Activated T-helper 1 cell treated with anti-CD3 and anti-CD28 coated beads, Interleukin-12 subunit alpha, Interleukin-12 subunit beta, Interleukin-2, Interleukin-4 antibody, amounts not matched to agents 30 ng/mL and 10 ng/mL and 1 ng/mL, durations not matched to agents 14 hours and 24 hours and 36 hours (primary cell): ENCODE results near the gene SIRPA. TPM values are rescaled to one million over a fixed set of nuclear protein-coding genes. Genes with fewer than 3 reads are reported as not detected.

ENCODE experiments used
- DNase-seq: peaks from one replicate; pipeline ENCODE4 v3.0.0; 2021; ENCODE audit warnings: low spot score
- H3K27ac Mint-ChIP-seq: one replicate; pipeline ENCODE4 v1.8.0; 2021; ENCODE audit warnings: mild to moderate bottlenecking, mixed read lengths
- H3K27me3 Mint-ChIP-seq: one replicate; pipeline ENCODE4 v1.8.0; 2022; ENCODE audit warnings: mild to moderate bottlenecking, moderate library complexity, mixed read lengths; ENCODE audit not compliant: insufficient read depth
- H3K36me3 Mint-ChIP-seq: one replicate; pipeline ENCODE4 v1.8.0; 2021; ENCODE audit warnings: low read depth, mixed read lengths
- H3K4me1 Mint-ChIP-seq: one replicate; pipeline ENCODE4 v1.8.0; 2021; ENCODE audit warnings: low read depth, mixed read lengths
- H3K4me3 Mint-ChIP-seq: one replicate; pipeline ENCODE4 v1.8.0; 2021; ENCODE audit warnings: mild to moderate bottlenecking, moderate library complexity, mixed read lengths
- H3K9me3 Mint-ChIP-seq: one replicate; pipeline ENCODE4 v1.8.0; 2021; ENCODE audit warnings: mixed read lengths
- intact Hi-C: fragments of 100-400 bp; cut with micrococcal nuclease; formaldehyde crosslinking; loops from one replicate; pipeline ENCODE4 v1.15.1; 2024
- total RNA-seq: library from RNA; stranded (reverse); gene quantifications from 2 replicates; pipeline ENCODE4 v1.2.3, GENCODE V29; 2022

The SIRPA gene
- total RNA-seq, 1 donor from 2014 or later, result not detected

GRCh38 chr20:1924910-1925861 is 30.0 kb downstream of the SIRPA start:
- Mint-ChIP-seq H3K27me3 (no peaks in the 10 kb centered on the region), H3K27ac (no peak overlapping the region), H3K9me3 (no peaks in the 10 kb centered on the region), H3K4me3 (no peak overlapping the region), H3K4me1 (no peaks in the 10 kb centered on the region), H3K36me3 (no peaks in the 10 kb centered on the region)
- DNase-seq, result no peak
- intact Hi-C loops, result no loop called here

- no peak overlapping the region for H3K27ac Mint-ChIP-seq
- intact Hi-C loops, result no loop called here
These were observed 31.0 kb downstream of the SIRPA start for GRCh38 chr20:1926237-1926636.

GRCh38 chr20:1927217-1927616 is 32.0 kb downstream of the SIRPA start:
- no peaks in the 10 kb centered on the region for H3K4me1 Mint-ChIP-seq
- intact Hi-C loops, result no loop called here
- no peak overlapping the region for H3K4me3 Mint-ChIP-seq
- no peaks in the 10 kb centered on the region for H3K36me3 Mint-ChIP-seq
- no peak overlapping the region for H3K27ac Mint-ChIP-seq
- no peak for DNase-seq
- no peaks in the 10 kb centered on the region for H3K9me3 Mint-ChIP-seq
- no peaks in the 10 kb centered on the region for H3K27me3 Mint-ChIP-seq

More at GRCh38 chr20:1926237-1926636, 31.0 kb downstream of the SIRPA start:
- no peaks in the 10 kb centered on the region for H3K27me3 Mint-ChIP-seq
- H3K4me1 Mint-ChIP-seq, result no peaks in the 10 kb centered on the region
- no peak overlapping the region for H3K4me3 Mint-ChIP-seq
- no peaks in the 10 kb centered on the region for H3K9me3 Mint-ChIP-seq
- no peak for DNase-seq
- no peaks in the 10 kb centered on the region for H3K36me3 Mint-ChIP-seq

GRCh38 chr20:1928154-1928553 is 32.9 kb downstream of the SIRPA start:
- Mint-ChIP-seq H3K27ac (no peak overlapping the region), H3K4me1 (no peaks in the 10 kb centered on the region), H3K27me3 (peaks cover 3% of the 10 kb centered on the region), H3K4me3 (no peak overlapping the region), H3K36me3 (no peaks in the 10 kb centered on the region), H3K9me3 (no peaks in the 10 kb centered on the region)
- intact Hi-C loops, result no loop called here
- DNase-seq, result no peak

GRCh38 chr20:1928782-1929181 is 33.6 kb downstream of the SIRPA start:
- intact Hi-C loops, result no loop called here
- peaks cover 3% of the 10 kb centered on the region for H3K27me3 Mint-ChIP-seq
- H3K4me1 Mint-ChIP-seq, result no peaks in the 10 kb centered on the region
- H3K9me3 Mint-ChIP-seq, result no peaks in the 10 kb centered on the region
- no peak overlapping the region for H3K4me3 Mint-ChIP-seq
- no peaks in the 10 kb centered on the region for H3K36me3 Mint-ChIP-seq
- DNase-seq, result no peak
- no peak overlapping the region for H3K27ac Mint-ChIP-seq

GRCh38 chr20:1929460-1929859 is 34.3 kb downstream of the SIRPA start:
- intact Hi-C loops, result no loop called here
- no peaks in the 10 kb centered on the region for H3K36me3 Mint-ChIP-seq
- H3K9me3 Mint-ChIP-seq, result no peaks in the 10 kb centered on the region
- peaks cover 3% of the 10 kb centered on the region for H3K27me3 Mint-ChIP-seq
- H3K27ac Mint-ChIP-seq, result no peak overlapping the region
- no peaks in the 10 kb centered on the region for H3K4me1 Mint-ChIP-seq
- no peak for DNase-seq
- H3K4me3 Mint-ChIP-seq, result no peak overlapping the region

GRCh38 chr20:1930165-1930564 is 35.0 kb downstream of the SIRPA start:
- Mint-ChIP-seq H3K4me3 (no peak overlapping the region), H3K4me1 (no peaks in the 10 kb centered on the region), H3K36me3 (no peaks in the 10 kb centered on the region), H3K27me3 (peaks cover 3% of the 10 kb centered on the region), H3K9me3 (no peaks in the 10 kb centered on the region), H3K27ac (no peak overlapping the region)
- intact Hi-C loops, result no loop called here
- DNase-seq, result no peak

- no peaks in the 10 kb centered on the region for H3K4me1 Mint-ChIP-seq
- H3K27ac Mint-ChIP-seq, result no peak overlapping the region
- H3K36me3 Mint-ChIP-seq, result no peaks in the 10 kb centered on the region
- no peak for DNase-seq
- no peak overlapping the region for H3K4me3 Mint-ChIP-seq
- H3K9me3 Mint-ChIP-seq, result no peaks in the 10 kb centered on the region
- intact Hi-C loops, result no loop called here
- peaks cover 3% of the 10 kb centered on the region for H3K27me3 Mint-ChIP-seq
These were observed 36.6 kb downstream of the SIRPA start for GRCh38 chr20:1931830-1932229.

- Mint-ChIP-seq H3K9me3 (no peaks in the 10 kb centered on the region), H3K27me3 (peaks cover 3% of the 10 kb centered on the region), H3K36me3 (no peaks in the 10 kb centered on the region), H3K4me3 (no peak overlapping the region), H3K27ac (no peak overlapping the region), H3K4me1 (no peaks in the 10 kb centered on the region)
- DNase-seq, result no peak
- intact Hi-C loops, result no loop called here
These were observed 37.8 kb downstream of the SIRPA start for GRCh38 chr20:1932971-1933370.

- H3K4me1 Mint-ChIP-seq, result no peaks in the 10 kb centered on the region
- intact Hi-C loops, result no loop called here
- H3K4me3 Mint-ChIP-seq, result no peak overlapping the region
- DNase-seq, result no peak
- peaks cover 3% of the 10 kb centered on the region for H3K27me3 Mint-ChIP-seq
- no peak overlapping the region for H3K27ac Mint-ChIP-seq
- no peaks in the 10 kb centered on the region for H3K9me3 Mint-ChIP-seq
- no peaks in the 10 kb centered on the region for H3K36me3 Mint-ChIP-seq
These were observed 38.3 kb downstream of the SIRPA start for GRCh38 chr20:1933465-1933870.

GRCh38 chr20:1934156-1934555 is 38.9 kb downstream of the SIRPA start:
- intact Hi-C loops, result no loop called here
- Mint-ChIP-seq H3K4me3 (no peak overlapping the region), H3K36me3 (no peaks in the 10 kb centered on the region), H3K27ac (no peak overlapping the region), H3K4me1 (no peaks in the 10 kb centered on the region), H3K9me3 (no peaks in the 10 kb centered on the region), H3K27me3 (peaks cover 3% of the 10 kb centered on the region)
- no peak for DNase-seq

GRCh38 chr20:1934721-1935573 is 39.7 kb downstream of the SIRPA start:
- no peak for DNase-seq
- H3K9me3 Mint-ChIP-seq, result no peaks in the 10 kb centered on the region
- no peaks in the 10 kb centered on the region for H3K4me1 Mint-ChIP-seq
- no peaks in the 10 kb centered on the region for H3K36me3 Mint-ChIP-seq
- intact Hi-C loops, result no loop called here
- H3K27me3 Mint-ChIP-seq, result peaks cover 3% of the 10 kb centered on the region
- H3K4me3 Mint-ChIP-seq, result no peak overlapping the region
- no peak overlapping the region for H3K27ac Mint-ChIP-seq
